ENCODE data around the gene BGN.

GRCh38 chrX:153460826-153461225 is 34.0 kb upstream of the BGN start:
- TF ChIP-seq PATZ1 (CRISPR knock-in tag; IDR thresholded peaks at IDR 0.05; ENCODE audit: borderline replicate concordance) (no peak), ESRRG (CRISPR knock-in tag; IDR thresholded peaks at IDR 0.05) (no peak), ARNTL (CRISPR knock-in tag; IDR thresholded peaks at IDR 0.05; ENCODE audit: borderline replicate concordance, low read depth) (no peak), OSR1 (CRISPR knock-in tag; IDR thresholded peaks at IDR 0.05) (no peak), PPARA (CRISPR knock-in tag; IDR thresholded peaks at IDR 0.05; ENCODE audit: borderline replicate concordance) (no peak), GLIS3 (CRISPR knock-in tag; IDR thresholded peaks at IDR 0.05) (no peak), CSDC2 (CRISPR knock-in tag; IDR thresholded peaks at IDR 0.05) (no peak), ZFP3 (CRISPR knock-in tag; IDR thresholded peaks at IDR 0.05) (no peak), ISL1 (CRISPR knock-in tag; IDR thresholded peaks at IDR 0.05) (no peak), ZC3H10 (CRISPR knock-in tag; IDR thresholded peaks at IDR 0.05) (no peak), ZNF70 (CRISPR knock-in tag; IDR thresholded peaks at IDR 0.05) (no peak), RARB (CRISPR knock-in tag; IDR thresholded peaks at IDR 0.05) (no peak), BACH2 (CRISPR knock-in tag; IDR thresholded peaks at IDR 0.05; ENCODE audit: borderline replicate concordance) (no peak), ZNF565 (CRISPR knock-in tag; conservative IDR thresholded peaks at IDR 0.05; ENCODE audit: low read depth) (no peak)

All from SK-N-SH treated with all-trans-retinoic acid at 6 μM for 48 hours (cell line).